Lower leg skin (tissue), 3 donors: ENCODE results near the gene SGCE.

Source experiments
- CTCF ChIP-seq, 3 donors: fragments of 450-650 bp; IDR thresholded peaks; one replicate each; pipeline ENCODE4 v1.5.1; 2016; ENCODE audit warnings: antibody characterized with exemption in 3 of 3, mild to moderate bottlenecking in 3 of 3, moderate library complexity in 2 of 3
- POLR2A ChIP-seq, 2 donors: fragments of 450-650 bp; IDR thresholded peaks; one replicate each; pipeline ENCODE4 v1.6.1; 2016 to 2017; ENCODE audit warnings: antibody characterized with exemption in 2 of 2, mild to moderate bottlenecking in 1 of 2, moderate library complexity in 1 of 2

GRCh38 chr7:94588075-94588474, 67.9 kb downstream of the SGCE start:
- TF ChIP-seq CTCF (IDR thresholded peaks at IDR 0.05) = no peak
- no peak for TF ChIP-seq POLR2A (IDR thresholded peaks at IDR 0.05)
